SK-N-SH (cell line): ENCODE measurements around the gene PHF14. TPM values are rescaled to one million over a fixed set of nuclear protein-coding genes. Genes with fewer than 3 reads are reported as not detected.

Source experiments
- CTCF ChIA-PET: fragments of 300-600, 350-600 bp; formaldehyde crosslinking; extraction: SDS; loops from one replicate; lab custom pipeline; 2021; lab: Yijun Ruan, JAX
- POLR2A ChIA-PET: fragments of 350-600 bp; sonication (Branson Sonifier 250); formaldehyde crosslinking; extraction: SDS; loops from one replicate; lab custom pipeline; 2020; ENCODE audit warnings: antibody characterized with exemption, inconsistent platforms; lab: Yijun Ruan, JAX
- DNase-seq: peaks from one replicate; pipeline ENCODE4 v3.0.0; 2012
- H2AFZ ChIP-seq: fragments of 200-600 bp; sonication (generic); 2 replicates; pipeline ENCODE4 v1.8.1; 2016; ENCODE audit warnings: antibody characterized with exemption, mild to moderate bottlenecking, low read depth
- H3F3A ChIP-seq: fragments of 200-600 bp; sonication (generic); replicated peaks from 2 replicates; pipeline ENCODE3; 2016; ENCODE audit warnings: antibody characterized with exemption, mild to moderate bottlenecking; ENCODE audit not compliant: insufficient read depth
- H3K27ac ChIP-seq, 2 experiments: fragments of 200-500 bp in 1 of 2; fragments of 200-600 bp in 1 of 2; sonication (Bioruptor generic) in 1 of 2; sonication (generic), shearing (Covaris generic) in 1 of 2; 2 replicates each; pipeline versions ENCODE4 v1.5.1 to v1.6.1; 2014 to 2016; ENCODE audit warnings: low read depth in 2 of 2, inconsistent platforms in 1 of 2, low read length in 1 of 2, mild to moderate bottlenecking in 1 of 2, mixed read lengths in 1 of 2
- H3K27me3 ChIP-seq: fragments of 200-600 bp; sonication (generic), shearing (Covaris generic); 2 replicates; pipeline ENCODE4 v1.6.1; 2016; ENCODE audit warnings: mixed run types; ENCODE audit not compliant: insufficient read depth
- H3K36me3 ChIP-seq, 2 experiments: fragments of 200-500 bp in 1 of 2; fragments of 200-600 bp in 1 of 2; sonication (Bioruptor generic) in 1 of 2; sonication (generic) in 1 of 2; replicated peaks in 1 of 2; 2 replicates each; pipeline versions ENCODE3 to v1.5.1; 2014 to 2016; ENCODE audit warnings: low read length in 1 of 2, mild to moderate bottlenecking in 1 of 2; ENCODE audit not compliant: insufficient read depth in 2 of 2, control insufficient read depth in 1 of 2
- H3K4me1 ChIP-seq, 2 experiments: fragments of 200-500 bp in 1 of 2; fragments of 200-600 bp in 1 of 2; sonication (Bioruptor generic) in 1 of 2; sonication (generic), shearing (Covaris generic) in 1 of 2; 2 replicates each; pipeline versions ENCODE4 v1.5.1 to v1.6.1; 2014 to 2016; ENCODE audit warnings: low read depth in 1 of 2, low read length in 1 of 2, mixed run types in 1 of 2; ENCODE audit not compliant: insufficient read depth in 2 of 2, control insufficient read depth in 1 of 2
- H3K4me2 ChIP-seq: fragments of 200-600 bp; sonication (generic), shearing (Covaris generic); 2 replicates; pipeline ENCODE4 v1.6.1; 2017; ENCODE audit warnings: mixed run types
- H3K4me3 ChIP-seq, 2 experiments: fragments of 200-500 bp in 1 of 2; fragments of 200-600 bp in 1 of 2; sonication (Bioruptor generic) in 1 of 2; sonication (generic), shearing (Covaris generic) in 1 of 2; 2 replicates each; pipeline versions ENCODE4 v1.5.1 to v1.8.1; 2014 to 2016; ENCODE audit warnings: low read depth in 2 of 2, inconsistent platforms in 1 of 2, low read length in 1 of 2, mild to moderate bottlenecking in 1 of 2, mixed read lengths in 1 of 2, moderate library complexity in 1 of 2
- H3K79me2 ChIP-seq: fragments of 200-600 bp; sonication (generic); 2 replicates; pipeline ENCODE4 v1.8.1; 2017; ENCODE audit warnings: mild to moderate bottlenecking; ENCODE audit not compliant: insufficient read depth
- H3K9ac ChIP-seq: fragments of 200-600 bp; sonication (generic); 2 replicates; pipeline ENCODE4 v1.6.1; 2017; ENCODE audit warnings: mixed run types
- H3K9me2 ChIP-seq: fragments of 200-600 bp; sonication (generic); 2 replicates; pipeline ENCODE4 v1.6.1; 2017; ENCODE audit warnings: mixed run types
- H3K9me3 ChIP-seq: fragments of 200-600 bp; sonication (generic); 2 replicates; pipeline ENCODE4 v1.6.1; 2017; ENCODE audit warnings: mixed run types, mild to moderate bottlenecking, moderate library complexity
- H4K20me1 ChIP-seq: fragments of 200-600 bp; sonication (generic); 2 replicates; pipeline ENCODE4 v1.6.1; 2017; ENCODE audit warnings: mild to moderate bottlenecking, mixed run types; ENCODE audit not compliant: insufficient read depth
- CTCF ChIP-seq: fragments of 200-600 bp; sonication (generic); IDR thresholded peaks from 2 replicates; pipeline ENCODE4 v1.6.1; 2017; ENCODE audit warnings: antibody characterized with exemption, mild to moderate bottlenecking, moderate library complexity
- EP300 ChIP-seq, 2 experiments: IDR thresholded peaks; 2 replicates each; pipeline versions ENCODE4 v1.4.0 to v1.6.1; 2012; ENCODE audit warnings: borderline replicate concordance in 1 of 2, low read depth in 1 of 2, low read length in 1 of 2
- EZH2phosphoT487 ChIP-seq: fragments of 200-600 bp; sonication (generic); IDR thresholded peaks from 2 replicates; pipeline ENCODE4 v1.6.1; 2017; ENCODE audit warnings: low read depth, mixed run types, mild to moderate bottlenecking, antibody characterized with exemption, moderate library complexity, borderline replicate concordance
- JUND ChIP-seq: IDR thresholded peaks from 2 replicates; pipeline ENCODE4 v1.4.0; 2012
- MEF2A ChIP-seq: IDR thresholded peaks from 2 replicates; pipeline ENCODE4 v1.4.0; 2012; ENCODE audit warnings: low read depth, borderline replicate concordance
- MXI1 ChIP-seq: IDR thresholded peaks from 2 replicates; pipeline ENCODE4 v1.6.1; 2012; ENCODE audit warnings: mild to moderate bottlenecking, low read depth, low read length, improper control_type of control experiment
- NRF1 ChIP-seq: IDR thresholded peaks from 2 replicates; pipeline ENCODE4 v1.6.1; 2012; ENCODE audit warnings: low read depth, mild to moderate bottlenecking, low read length
- POLR2AphosphoS5 ChIP-seq: IDR thresholded peaks from 2 replicates; pipeline ENCODE4 v1.6.1; 2012; ENCODE audit warnings: low read depth, low read length
- RCOR1 ChIP-seq: fragments of 150-350 bp; IDR thresholded peaks from 2 replicates; pipeline ENCODE4 v1.6.1; 2017; ENCODE audit warnings: antibody characterized with exemption, low read length
- REST ChIP-seq: IDR thresholded peaks from 2 replicates; pipeline ENCODE4 v1.6.1; 2012; ENCODE audit warnings: mild to moderate bottlenecking, low read depth, low read length, moderate library complexity
- TEAD4 ChIP-seq: IDR thresholded peaks from 2 replicates; pipeline ENCODE4 v1.4.0; 2012; ENCODE audit warnings: mild to moderate bottlenecking, borderline replicate concordance; ENCODE audit not compliant: insufficient read depth
- USF1 ChIP-seq: IDR thresholded peaks from 2 replicates; pipeline ENCODE4 v1.4.0; 2012; ENCODE audit warnings: low read depth, borderline replicate concordance
- YY1 ChIP-seq: IDR thresholded peaks from 2 replicates; pipeline ENCODE4 v1.4.0; 2012; ENCODE audit warnings: low read depth, mild to moderate bottlenecking
- WGBS: methylation state at CpG from one replicate; pipeline ENCODE4 v1.1.6; 2017; ENCODE audit warnings: low lambda C conversion rate; 5-methylcytosine and 5-hydroxymethylcytosine counted together
- polyA plus RNA-seq, 3 experiments: library from polyadenylated mRNA; depleted of rRNA; stranded (reverse); fragments of >200 nt; gene quantifications; 2 replicates each; pipeline ENCODE4 v1.2.3, GENCODE V29; 2012
- TF ChIP-seq, protein P1 (sequence below): IDR thresholded peaks from 2 replicates; pipeline ENCODE4 v1.4.0; 2012; ENCODE audit warnings: low read depth
- TF ChIP-seq, protein P2 (sequence below): fragments of 150-350 bp; IDR thresholded peaks from 2 replicates; pipeline ENCODE4 v1.6.1; 2016; ENCODE audit warnings: mild to moderate bottlenecking, low read depth, low read length
- TF ChIP-seq, protein P3 (sequence below): IDR thresholded peaks from 2 replicates; pipeline ENCODE4; 2012

The PHF14 gene
- polyA plus RNA-seq, 1 of the 3 experiments (the other 2 are of a cell fraction): 19.2 TPM

DNA sequence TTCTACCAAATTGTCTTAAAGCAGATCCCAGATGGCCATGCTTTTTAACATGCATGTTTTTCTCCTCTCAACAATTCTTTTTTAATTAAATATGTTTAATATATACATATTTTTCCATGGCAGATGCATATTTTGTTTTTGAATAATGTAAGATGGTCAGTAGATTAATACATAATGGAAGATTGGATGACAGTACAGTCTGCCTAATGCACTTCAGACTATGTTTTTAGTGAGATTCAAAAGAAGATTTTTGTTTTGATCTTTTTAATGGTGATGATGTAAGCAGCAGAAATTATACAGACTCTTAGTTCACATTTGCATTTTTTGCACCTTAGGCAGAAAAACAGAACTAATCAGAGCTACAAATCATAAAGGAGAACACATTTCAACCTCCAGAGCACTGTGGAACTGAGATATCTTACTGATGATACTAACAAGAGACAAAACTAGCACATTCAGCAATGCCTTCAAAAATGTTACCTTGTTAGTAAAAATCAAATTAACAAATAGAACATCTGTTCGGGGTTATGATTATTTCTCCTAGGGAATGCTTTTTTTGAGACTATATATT lies 203.4 kb downstream of the PHF14 start (continued):
- TF ChIP-seq CTCF (no peak), YY1 (no peak), MXI1 (no peak), EP300 (IDR thresholded peaks at IDR 0.05; ENCODE audit: borderline replicate concordance in 1 of 2, low read depth in 1 of 2, low read length in 1 of 2) (peak in 1 of 2 experiments; percentile 35; a peak in 1 of 4 replicates), NRF1 (no peak)
- TF ChIP-seq, all 33 proteins: peak for 3

GRCh38 chr7:11177793-11178192 lies 204.1 kb downstream of the PHF14 start:
- Histone ChIP-seq H3K4me1 (peaks cover 0 to 18% of the 10 kb centered on the region in 2 experiments; a peak in 2 of 4 replicates), H3K4me2 (no peak overlapping the region), H3K9me2 (no peaks in the 10 kb centered on the region), H3K27ac (peak overlapping the region in 1 of 2 experiments; percentile 77; a peak in 2 of 4 replicates), H3K9me3 (no peaks in the 10 kb centered on the region), H3K4me3 (no peak overlapping the region), H3K27me3 (no peaks in the 10 kb centered on the region), H3F3A (peaks cover 7% of the 10 kb centered on the region), H2AFZ (no peak overlapping the region), H3K36me3 (no peaks in the 10 kb centered on the region), H4K20me1 (no peaks in the 10 kb centered on the region), H3K79me2 (no peaks in the 10 kb centered on the region), H3K9ac (no peak overlapping the region)
- ChIA-PET CTCF (interaction anchor here (0.6 to 1.5 kb wide), 2 partner anchors 34 to 51 kb away, joined by 3 to 4 read pairs; no protein-coding TSS in a partner anchor), POLR2A (no interaction called here)
- 48% methylated on average over 3 of the region's 3 CpGs for WGBS
- no peak for DNase-seq
- TF ChIP-seq, protein P1, sequence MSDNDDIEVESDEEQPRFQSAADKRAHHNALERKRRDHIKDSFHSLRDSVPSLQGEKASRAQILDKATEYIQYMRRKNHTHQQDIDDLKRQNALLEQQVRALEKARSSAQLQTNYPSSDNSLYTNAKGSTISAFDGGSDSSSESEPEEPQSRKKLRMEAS: no peak
- TF ChIP-seq EZH2phosphoT487: no peak
- TF ChIP-seq, protein P2, sequence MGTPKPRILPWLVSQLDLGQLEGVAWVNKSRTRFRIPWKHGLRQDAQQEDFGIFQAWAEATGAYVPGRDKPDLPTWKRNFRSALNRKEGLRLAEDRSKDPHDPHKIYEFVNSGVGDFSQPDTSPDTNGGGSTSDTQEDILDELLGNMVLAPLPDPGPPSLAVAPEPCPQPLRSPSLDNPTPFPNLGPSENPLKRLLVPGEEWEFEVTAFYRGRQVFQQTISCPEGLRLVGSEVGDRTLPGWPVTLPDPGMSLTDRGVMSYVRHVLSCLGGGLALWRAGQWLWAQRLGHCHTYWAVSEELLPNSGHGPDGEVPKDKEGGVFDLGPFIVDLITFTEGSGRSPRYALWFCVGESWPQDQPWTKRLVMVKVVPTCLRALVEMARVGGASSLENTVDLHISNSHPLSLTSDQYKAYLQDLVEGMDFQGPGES: no peak

DNA sequence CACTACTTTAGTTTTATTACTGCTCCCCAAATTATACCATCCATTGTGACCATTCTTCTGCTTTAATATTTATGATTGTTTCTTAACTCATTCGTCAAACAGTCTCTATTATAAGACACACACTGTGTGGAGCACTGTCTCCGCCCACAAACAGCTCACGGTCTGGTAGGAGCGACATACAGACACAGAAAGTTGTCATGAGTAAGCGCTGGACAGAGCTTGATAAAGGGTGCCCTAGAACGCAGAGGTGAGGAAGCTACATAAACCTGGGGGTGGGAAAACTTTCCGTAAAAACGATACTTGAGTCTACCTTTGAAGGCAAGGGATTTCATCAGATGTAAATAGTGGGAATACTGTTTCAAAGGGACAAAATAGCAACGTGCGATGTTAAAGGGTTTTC lies 207.9 kb downstream of the PHF14 start:
- ChIA-PET POLR2A (no interaction called here), CTCF (interaction anchor here (0.7 kb wide), 1 partner anchor 19 kb away, joined by 3 read pairs; no protein-coding TSS in a partner anchor)
- Histone ChIP-seq H3K9me2 (no peaks in the 10 kb centered on the region), H4K20me1 (no peaks in the 10 kb centered on the region), H3K9me3 (no peaks in the 10 kb centered on the region), H3K79me2 (no peaks in the 10 kb centered on the region), H3K27ac (no peak overlapping the region), H3K4me2 (no peak overlapping the region), H3F3A (peaks cover 7% of the 10 kb centered on the region), H3K4me3 (no peak overlapping the region), H2AFZ (no peak overlapping the region), H3K36me3 (no peaks in the 10 kb centered on the region), H3K9ac (no peak overlapping the region), H3K4me1 (peaks cover 0 to 9% of the 10 kb centered on the region in 2 experiments; a peak in 2 of 4 replicates), H3K27me3 (no peaks in the 10 kb centered on the region)
- WGBS: 77% methylated on average over 10 of the region's 10 CpGs
- DNase-seq: no peak
- TF ChIP-seq MEF2A (no peak), REST (no peak), POLR2AphosphoS5 (no peak), RCOR1 (no peak), EP300 (IDR thresholded peaks at IDR 0.05; ENCODE audit: borderline replicate concordance in 1 of 2, low read depth in 1 of 2, low read length in 1 of 2) (no peak), TEAD4 (no peak), USF1 (no peak), JUND (no peak)
- TF ChIP-seq, protein P3, sequence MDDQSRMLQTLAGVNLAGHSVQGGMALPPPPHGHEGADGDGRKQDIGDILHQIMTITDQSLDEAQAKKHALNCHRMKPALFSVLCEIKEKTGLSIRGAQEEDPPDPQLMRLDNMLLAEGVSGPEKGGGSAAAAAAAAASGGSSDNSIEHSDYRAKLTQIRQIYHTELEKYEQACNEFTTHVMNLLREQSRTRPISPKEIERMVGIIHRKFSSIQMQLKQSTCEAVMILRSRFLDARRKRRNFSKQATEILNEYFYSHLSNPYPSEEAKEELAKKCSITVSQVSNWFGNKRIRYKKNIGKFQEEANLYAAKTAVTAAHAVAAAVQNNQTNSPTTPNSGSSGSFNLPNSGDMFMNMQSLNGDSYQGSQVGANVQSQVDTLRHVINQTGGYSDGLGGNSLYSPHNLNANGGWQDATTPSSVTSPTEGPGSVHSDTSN: no peak
